GM20431 (cell line): ENCODE data around the gene MEN1.

Source experiments
- in situ Hi-C: fragments of 300-500 bp; cut with MseI, MboI; formaldehyde crosslinking; loops from one replicate; pipeline ENCODE4 v1.15.0; 2020; ENCODE audit warnings: low sequenced_read_pairs; ENCODE audit not compliant: unreplicated experiment

MEN1 gene

DNA sequence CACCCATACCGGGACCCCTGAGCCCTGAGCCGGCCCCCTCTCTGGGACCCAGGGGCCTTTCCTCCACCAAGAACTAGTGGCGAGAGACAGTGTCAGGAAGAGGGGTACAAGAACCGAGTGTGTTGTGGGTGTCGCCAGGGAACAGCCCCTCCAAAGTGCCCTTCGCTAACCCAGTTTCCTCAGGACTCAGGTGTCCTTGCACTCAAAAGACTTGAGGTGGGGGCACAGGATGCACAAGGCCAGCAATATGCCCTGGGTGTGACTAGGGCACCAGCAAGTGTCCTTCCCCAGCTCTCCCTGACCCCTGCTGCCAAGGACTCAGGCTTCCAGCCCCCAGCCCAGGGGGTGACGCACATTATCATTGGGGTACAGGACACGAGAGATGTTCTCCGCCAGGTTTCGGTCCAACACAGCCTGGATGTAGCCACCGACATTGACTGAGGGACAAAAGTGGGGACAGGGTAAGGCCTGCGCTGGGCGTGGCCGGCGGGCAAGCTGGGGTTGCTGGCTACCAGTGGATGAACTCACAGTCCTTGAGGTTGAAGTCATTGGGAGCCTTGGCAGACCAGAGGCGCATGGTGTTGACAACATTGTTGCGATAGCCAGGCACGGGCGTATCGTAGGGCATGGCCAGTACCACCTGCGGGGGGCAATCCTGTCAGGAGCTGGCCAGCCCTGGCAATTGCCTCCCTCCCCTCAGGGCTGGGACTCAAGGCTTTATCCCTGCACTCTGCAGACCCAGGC, 55.3 kb downstream of the MEN1 start:
- in situ Hi-C loops = no loop called here

DNA sequence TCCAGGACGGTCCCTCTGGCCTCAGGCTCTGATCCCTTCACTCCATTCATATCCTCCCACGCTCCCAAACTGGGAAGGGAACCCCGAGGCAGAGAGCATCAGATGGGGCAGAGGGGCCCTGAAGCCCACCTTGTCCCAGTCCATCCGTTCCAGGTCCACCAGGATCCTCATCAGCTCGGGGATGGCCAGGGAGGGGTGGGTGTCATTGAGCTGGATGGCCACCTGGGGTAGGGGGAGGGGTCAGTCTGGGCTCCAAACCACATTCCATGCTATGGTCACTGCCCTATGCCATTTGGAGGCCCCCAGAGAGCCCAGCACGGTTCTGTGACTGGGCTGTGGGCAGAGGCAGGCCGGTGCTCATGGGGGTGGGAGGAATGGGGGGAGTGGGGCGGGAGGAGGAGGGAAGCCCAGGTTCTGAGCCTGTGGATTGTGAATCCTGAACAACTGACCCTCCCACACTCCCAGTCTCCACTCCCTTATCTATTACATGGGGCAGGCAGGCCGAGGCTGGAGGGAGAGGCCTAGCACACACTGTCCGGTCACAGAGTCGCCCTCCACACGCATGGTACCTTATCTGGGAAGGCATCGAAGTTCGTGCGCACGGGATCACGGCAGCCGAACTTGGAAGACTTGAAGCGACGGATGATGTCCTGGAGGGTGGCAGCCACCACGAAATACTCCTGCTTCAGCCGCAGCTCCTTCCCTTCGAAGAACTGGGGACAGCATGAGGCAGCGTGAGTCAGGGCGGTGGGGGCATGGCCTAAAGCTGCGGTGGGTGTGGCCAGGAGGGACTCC, 56.0 kb downstream of the MEN1 start:
- in situ Hi-C loops = no loop called here
